HEK293T (cell line): ENCODE measurements around the gene WNK4.

ENCODE experiments used
- CTCF ChIA-PET: fragments of 350-600 bp; formaldehyde crosslinking; extraction: SDS; loops from one replicate; lab custom pipeline; 2021; ENCODE audit warnings: antibody characterized with exemption, inconsistent platforms; lab: Yijun Ruan, JAX
- POLR2A ChIA-PET: fragments of 350-600 bp; formaldehyde crosslinking; extraction: SDS; loops from one replicate; lab custom pipeline; 2020; ENCODE audit warnings: antibody characterized with exemption, inconsistent platforms; lab: Yijun Ruan, JAX
- DNase-seq: peaks from one replicate; pipeline ENCODE4 v3.0.0; 2012; ENCODE audit warnings: mixed read lengths; ENCODE audit errors: extremely low spot score
- ARNT ChIP-seq: fragments of 450-650 bp; IDR thresholded peaks from 2 replicates; pipeline ENCODE4 v1.6.1; 2017; ENCODE audit warnings: mild to moderate bottlenecking
- BHLHE40 ChIP-seq: fragments of 450-650 bp; IDR thresholded peaks from 2 replicates; pipeline ENCODE4 v1.6.1; 2016; ENCODE audit warnings: mild to moderate bottlenecking, moderate library complexity, borderline replicate concordance
- CTBP1 ChIP-seq: fragments of 450-650 bp; IDR thresholded peaks from 2 replicates; pipeline ENCODE4 v1.6.1; 2016; ENCODE audit warnings: borderline replicate concordance
- ELF4 ChIP-seq: fragments of 450-650 bp; IDR thresholded peaks from 2 replicates; pipeline ENCODE4 v1.6.1; 2017; ENCODE audit warnings: antibody characterized with exemption
- FOXA1 ChIP-seq: fragments of 450-650 bp; IDR thresholded peaks from 2 replicates; pipeline ENCODE4 v1.6.1; 2016; ENCODE audit warnings: mild to moderate bottlenecking
- FOXK2 ChIP-seq: fragments of 450-650 bp; IDR thresholded peaks from 2 replicates; pipeline ENCODE4 v1.6.1; 2016; ENCODE audit warnings: mild to moderate bottlenecking
- FOXM1 ChIP-seq: fragments of 450-650 bp; IDR thresholded peaks from 2 replicates; pipeline ENCODE4 v1.6.1; 2017; ENCODE audit warnings: mild to moderate bottlenecking, borderline replicate concordance
- HDGF ChIP-seq: fragments of 450-650 bp; IDR thresholded peaks from 2 replicates; pipeline ENCODE4 v1.6.1; 2017; ENCODE audit warnings: antibody characterized with exemption, borderline replicate concordance
- L3MBTL2 ChIP-seq: fragments of 450-650 bp; conservative IDR thresholded peaks from 2 replicates; pipeline ENCODE4 v1.6.1; 2016; ENCODE audit warnings: mild to moderate bottlenecking
- LEF1 ChIP-seq: fragments of 450-650 bp; IDR thresholded peaks from 2 replicates; pipeline ENCODE4 v1.6.1; 2017; ENCODE audit warnings: mild to moderate bottlenecking, borderline replicate concordance
- NFRKB ChIP-seq: fragments of 450-650 bp; IDR thresholded peaks from 2 replicates; pipeline ENCODE4 v1.6.1; 2016; ENCODE audit warnings: mild to moderate bottlenecking, moderate library complexity
- SP1 ChIP-seq: fragments of 450-650 bp; IDR thresholded peaks from 2 replicates; pipeline ENCODE4 v1.6.1; 2017
- SUZ12 ChIP-seq: fragments of 450-650 bp; IDR thresholded peaks from 2 replicates; pipeline ENCODE4 v1.6.1; 2016; ENCODE audit warnings: mild to moderate bottlenecking
- TARDBP ChIP-seq: fragments of 450-650 bp; IDR thresholded peaks from 2 replicates; pipeline ENCODE4 v1.6.1; 2016
- ZNF384 ChIP-seq: fragments of 450-650 bp; IDR thresholded peaks from 2 replicates; pipeline ENCODE4 v1.6.1; 2016
- TF ChIP-seq, protein P1 (sequence below): fragments of 450-650 bp; IDR thresholded peaks from 2 replicates; pipeline ENCODE4 v1.6.1; 2016

The WNK4 gene

DNA sequence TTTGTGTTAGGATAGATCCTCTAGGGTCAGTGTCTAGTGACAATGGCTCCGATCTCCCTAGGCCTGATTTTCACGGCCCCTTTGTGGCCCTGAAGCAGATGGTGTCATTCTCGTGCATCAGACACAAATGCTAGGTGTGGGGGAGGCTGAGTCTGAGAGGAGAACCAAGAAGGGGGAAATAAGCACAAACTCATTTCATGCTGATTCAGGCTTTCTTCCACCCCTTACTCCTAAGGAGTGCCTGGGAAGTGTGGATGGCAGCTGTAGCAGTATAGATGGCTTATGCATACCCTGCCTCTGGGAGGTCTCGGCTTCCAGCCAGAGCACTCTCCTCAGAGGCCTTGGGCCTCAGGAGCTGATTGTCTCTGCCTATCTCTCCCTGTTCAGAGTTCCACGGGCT is 1.8 kb upstream of the WNK4 start:
- TF ChIP-seq ELF4 (no peak), HDGF (no peak), NFRKB (no peak), SUZ12 (no peak), SP1 (no peak)
- TF ChIP-seq, protein P1, sequence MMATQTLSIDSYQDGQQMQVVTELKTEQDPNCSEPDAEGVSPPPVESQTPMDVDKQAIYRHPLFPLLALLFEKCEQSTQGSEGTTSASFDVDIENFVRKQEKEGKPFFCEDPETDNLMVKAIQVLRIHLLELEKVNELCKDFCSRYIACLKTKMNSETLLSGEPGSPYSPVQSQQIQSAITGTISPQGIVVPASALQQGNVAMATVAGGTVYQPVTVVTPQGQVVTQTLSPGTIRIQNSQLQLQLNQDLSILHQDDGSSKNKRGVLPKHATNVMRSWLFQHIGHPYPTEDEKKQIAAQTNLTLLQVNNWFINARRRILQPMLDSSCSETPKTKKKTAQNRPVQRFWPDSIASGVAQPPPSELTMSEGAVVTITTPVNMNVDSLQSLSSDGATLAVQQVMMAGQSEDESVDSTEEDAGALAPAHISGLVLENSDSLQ: no peak
- no peak for DNase-seq
- CTCF ChIA-PET: no interaction called here
- POLR2A ChIA-PET: interaction anchor here (2.0 kb wide), 1 partner anchor 46 kb away, joined by 5 read pairs; the partner anchor contains the start of gene BECN1

DNA sequence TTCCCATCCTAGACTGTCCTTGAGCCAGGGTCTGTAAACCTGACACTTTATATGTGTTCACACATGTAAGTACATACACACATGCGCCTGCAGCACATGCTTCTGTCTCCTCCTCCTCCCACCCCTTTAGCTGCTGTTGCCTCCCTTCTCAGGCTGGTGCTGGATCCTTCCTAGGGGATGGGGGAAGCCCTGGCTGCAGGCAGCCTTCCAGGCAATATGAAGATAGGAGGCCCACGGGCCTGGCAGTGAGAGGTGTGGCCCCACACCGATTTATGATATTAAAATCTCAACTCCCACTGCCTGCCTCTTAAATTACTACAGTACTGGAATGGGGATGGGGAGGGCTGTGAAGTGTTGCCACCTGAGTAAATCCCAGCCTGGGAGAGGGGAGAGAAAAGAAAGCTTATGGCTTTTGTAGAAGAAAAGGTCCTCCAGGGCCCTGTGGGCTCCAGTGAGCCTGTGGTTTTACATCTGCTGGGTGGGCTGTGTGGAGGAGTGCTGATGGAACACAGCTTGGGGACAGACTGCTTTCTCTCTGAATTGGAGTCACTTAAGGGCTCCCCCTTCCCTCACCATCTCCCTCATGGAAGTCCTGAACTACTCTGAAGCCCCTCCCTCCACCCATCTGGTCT is 990 bp upstream of the WNK4 start:
- DNase-seq: no peak

DNA sequence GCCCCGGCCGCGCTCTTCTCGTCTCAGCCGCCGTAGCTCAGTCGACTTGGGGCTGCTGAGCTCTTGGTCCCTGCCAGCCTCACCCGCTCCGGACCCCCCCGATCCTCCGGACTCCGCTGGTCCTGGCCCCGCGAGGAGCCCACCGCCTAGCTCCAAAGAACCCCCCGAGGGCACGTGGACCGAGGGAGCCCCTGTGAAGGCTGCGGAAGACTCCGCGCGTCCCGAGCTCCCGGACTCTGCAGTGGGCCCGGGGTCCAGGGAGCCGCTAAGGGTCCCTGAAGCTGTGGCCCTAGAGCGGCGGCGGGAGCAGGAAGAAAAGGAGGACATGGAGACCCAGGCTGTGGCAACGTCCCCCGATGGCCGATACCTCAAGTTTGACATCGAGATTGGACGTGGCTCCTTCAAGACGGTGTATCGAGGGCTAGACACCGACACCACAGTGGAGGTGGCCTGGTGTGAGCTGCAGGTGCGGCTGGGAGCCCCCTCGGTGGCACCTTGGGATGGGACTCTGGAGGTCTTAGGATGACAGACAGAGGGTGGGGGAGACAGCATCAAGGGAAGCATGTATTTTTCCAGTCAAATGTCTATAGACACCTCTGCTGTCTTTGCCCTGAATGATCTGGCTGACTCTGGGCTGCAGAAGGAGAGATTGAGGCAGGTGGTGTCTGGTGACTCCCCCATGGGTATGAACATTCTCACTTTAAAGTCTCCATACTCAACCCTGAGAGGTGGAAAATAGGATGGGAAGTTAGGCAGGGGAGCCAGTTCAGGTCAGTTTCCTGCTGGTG is 635 bp downstream of the WNK4 start:
- TF ChIP-seq ZNF384 (no peak), ARNT (no peak), BHLHE40 (no peak), SUZ12 (no peak), CTBP1 (no peak), NFRKB (no peak), HDGF (no peak), TARDBP (no peak), LEF1 (no peak), L3MBTL2 (no peak), FOXM1 (no peak), FOXA1 (no peak)
- TF ChIP-seq, protein P1: no peak
- ChIA-PET POLR2A (interaction anchor here (0.6 to 2.5 kb wide), 5 partner anchors 8 to 17 kb away, joined by 3 to 11 read pairs (median 3); partner anchors contain the start of genes CNTD1, COA3 and VPS25), CTCF (no interaction called here)
- DNase-seq: no peak

More for the DNA sequence above, 990 bp upstream of the WNK4 start:
- no peak for TF ChIP-seq TARDBP
- no peak for TF ChIP-seq SP1
- no peak for TF ChIP-seq SUZ12
- TF ChIP-seq BHLHE40: no peak
- TF ChIP-seq, protein P1: no peak
- no peak for TF ChIP-seq CTBP1
- no peak for TF ChIP-seq LEF1
- no peak for TF ChIP-seq FOXK2
- no peak for TF ChIP-seq ELF4
- TF ChIP-seq NFRKB: no peak
- TF ChIP-seq L3MBTL2: no peak
- TF ChIP-seq FOXA1: no peak
- TF ChIP-seq HDGF: no peak
- TF ChIP-seq ARNT: no peak
- TF ChIP-seq FOXM1: no peak
- CTCF ChIA-PET: interaction anchor here (0.6 kb wide), 1 partner anchor 623 kb away, joined by 3 read pairs; no protein-coding TSS in a partner anchor
- POLR2A ChIA-PET: no interaction called here

DNA sequence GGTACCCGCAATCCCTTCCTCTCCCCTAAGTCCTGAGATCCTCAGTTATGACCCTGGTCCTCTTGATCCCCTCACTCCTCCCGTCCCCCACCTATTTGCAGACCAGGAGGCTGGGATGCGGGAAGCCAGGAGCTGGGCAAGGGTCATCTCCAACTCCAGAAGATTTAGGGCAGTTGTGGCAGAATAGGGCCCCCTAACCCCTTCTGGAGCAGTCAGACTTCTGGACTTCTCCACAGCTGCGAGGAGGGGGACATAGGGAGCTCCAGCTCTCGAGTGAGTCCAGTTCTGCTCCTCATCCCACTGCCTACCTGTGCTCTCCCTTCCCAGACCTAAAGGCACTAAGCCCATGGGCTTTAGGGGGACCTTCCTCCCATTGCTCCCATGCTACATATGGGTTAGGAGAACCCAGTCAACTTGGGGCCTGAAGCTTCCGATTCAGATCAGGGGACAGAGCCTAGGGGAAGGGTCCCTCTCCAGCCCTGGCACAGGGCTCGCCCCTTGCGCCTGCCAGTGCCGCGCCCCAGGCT is 1.3 kb downstream of the WNK4 start:
- POLR2A ChIA-PET: interaction anchor here (0.7 to 2.5 kb wide), 2 partner anchors 8 to 17 kb away, joined by 3 to 11 read pairs; partner anchors contain the start of genes CNTD1, COA3 and VPS25
- TF ChIP-seq NFRKB: no peak
- no peak for TF ChIP-seq SP1
- no peak for TF ChIP-seq FOXA1
- no peak for DNase-seq
- CTCF ChIA-PET: no interaction called here

DNA sequence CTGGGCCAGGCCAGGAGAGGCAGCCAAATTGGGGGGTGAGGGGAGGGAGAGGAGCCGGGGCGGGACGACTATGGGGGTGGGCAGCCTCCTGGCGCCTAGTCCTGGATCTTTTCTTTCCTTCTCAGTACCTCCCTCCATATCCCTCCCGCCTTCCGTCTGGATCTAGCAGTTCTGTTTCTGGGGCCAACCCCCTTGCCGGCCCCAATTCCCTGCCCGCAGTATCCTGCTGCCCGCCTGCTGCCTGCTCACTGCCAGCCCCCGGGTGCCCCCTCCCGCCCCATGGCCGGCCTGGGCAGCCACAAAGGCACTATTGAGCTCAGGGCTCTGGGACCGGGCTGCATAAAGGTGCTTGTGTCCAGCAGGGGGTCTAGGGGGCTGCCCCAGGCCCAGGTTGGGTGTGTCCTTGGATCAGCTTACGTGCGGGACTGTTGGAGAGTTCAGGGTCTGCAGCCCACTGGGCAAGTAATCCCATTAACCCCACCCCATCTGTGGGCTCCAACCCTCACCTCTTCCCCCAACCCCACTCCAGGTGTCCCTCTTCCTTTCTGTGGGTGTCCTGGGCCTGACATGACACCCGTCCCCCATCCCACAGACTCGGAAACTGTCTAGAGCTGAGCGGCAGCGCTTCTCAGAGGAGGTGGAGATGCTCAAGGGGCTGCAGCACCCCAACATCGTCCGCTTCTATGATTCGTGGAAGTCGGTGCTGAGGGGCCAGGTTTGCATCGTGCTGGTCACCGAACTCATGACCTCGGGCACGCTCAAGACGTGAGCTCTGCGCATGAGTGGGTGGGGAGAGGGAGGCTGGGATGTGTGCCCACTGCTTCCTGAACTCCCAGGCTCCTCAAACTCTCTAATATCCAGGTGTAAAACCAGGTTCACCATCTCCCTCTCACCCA is 2.0 kb downstream of the WNK4 start:
- TF ChIP-seq ARNT (no peak), HDGF (no peak), BHLHE40 (no peak), LEF1 (no peak), ZNF384 (no peak), ELF4 (no peak), SUZ12 (no peak), NFRKB (no peak), SP1 (no peak), FOXM1 (no peak), TARDBP (no peak), FOXA1 (no peak), FOXK2 (no peak), L3MBTL2 (no peak), CTBP1 (no peak)
- TF ChIP-seq, protein P1: no peak
- ChIA-PET CTCF (interaction anchor here (1.1 kb wide), 1 partner anchor 19 kb away, joined by 3 read pairs; no protein-coding TSS in a partner anchor), POLR2A (interaction anchor here (0.7 to 2.5 kb wide), 2 partner anchors 9 to 16 kb away, joined by 3 to 11 read pairs; partner anchors contain the start of genes CNTD1, COA3 and VPS25)
- DNase-seq: no peak
